HG02642 (cell line): ENCODE results near the gene RAP1GAP.
"Not testable (repeated sequence)": the region's sequence is repeated elsewhere in the genome, so short reads cannot be mapped to it uniquely, and the experiment has no call there.

ENCODE experiments used
- ATAC-seq: cut with Tn5 transposase; IDR thresholded peaks from one replicate; pipeline ENCODE4 v1.9.1; 2021; ENCODE audit warnings: mild to moderate bottlenecking; ENCODE audit not compliant: unreplicated experiment, poor library complexity

Gene RAP1GAP

DNA sequence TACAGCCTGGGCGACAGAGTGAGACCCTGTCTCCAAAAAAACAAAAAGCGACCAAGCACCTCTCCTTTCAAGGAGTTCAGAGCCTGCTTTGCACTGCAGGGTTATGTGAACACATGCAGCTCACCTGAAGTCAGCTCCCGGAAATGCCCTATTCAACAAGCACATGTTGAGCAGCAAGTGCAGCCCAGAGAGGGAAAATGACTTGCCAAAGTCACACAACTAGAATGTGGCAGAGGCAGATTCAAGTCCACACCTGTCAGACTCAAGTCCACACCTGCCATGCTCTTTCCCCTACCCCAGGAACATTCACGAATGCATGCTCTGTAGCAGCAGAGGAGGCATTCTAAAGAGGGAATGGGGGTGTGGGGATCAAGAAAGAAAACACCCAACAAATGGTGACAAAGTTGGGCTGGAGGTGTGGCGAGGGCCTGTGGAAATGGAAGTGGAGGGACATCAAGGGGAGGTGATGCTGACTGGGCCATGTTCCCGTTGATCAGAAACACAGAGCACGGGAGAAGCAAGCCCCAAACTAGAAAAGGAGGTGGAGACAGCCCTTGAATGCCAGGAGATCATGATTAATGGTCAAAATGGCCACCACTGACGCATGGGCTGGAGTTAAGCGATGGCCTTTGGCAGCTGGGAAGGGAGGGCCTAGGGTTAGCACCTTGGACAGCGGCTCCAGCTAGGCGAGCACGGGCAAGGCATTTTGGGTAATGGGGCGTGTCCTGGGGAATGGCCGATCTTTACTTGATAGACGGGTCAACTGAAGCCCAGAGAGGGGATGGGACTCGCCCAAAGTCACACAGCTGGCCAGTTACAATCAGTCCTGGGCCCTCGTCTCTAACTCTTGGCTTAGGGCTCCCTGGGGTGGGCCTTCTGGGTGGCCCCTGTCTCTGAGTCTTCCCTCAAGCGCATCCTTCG is 21.5 kb downstream of the RAP1GAP start:
- ATAC-seq = no peak

DNA sequence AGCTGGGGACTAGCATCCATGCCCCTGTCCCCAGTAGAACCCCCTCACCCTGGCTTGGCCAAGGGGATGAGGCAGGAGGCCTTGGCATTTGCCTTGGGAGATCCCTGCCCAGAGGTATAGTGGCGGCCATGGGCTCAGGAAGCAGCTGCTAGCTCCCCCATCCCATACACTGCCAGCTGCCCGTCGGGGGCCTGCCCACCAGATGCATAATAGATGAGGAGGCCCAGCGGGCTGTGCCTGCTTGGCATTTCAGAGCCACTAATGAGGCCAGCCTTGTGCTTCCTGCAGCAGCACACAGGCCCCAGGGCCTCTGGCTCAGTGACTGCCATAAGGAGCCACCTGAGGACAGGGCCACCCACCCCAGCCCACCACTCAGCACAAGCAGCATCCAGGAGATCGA is 23.6 kb downstream of the RAP1GAP start:
- ATAC-seq = no peak

GRCh38 chr1:21644906-21645305 is 24.3 kb downstream of the RAP1GAP start:
- ATAC-seq = no peak

DNA sequence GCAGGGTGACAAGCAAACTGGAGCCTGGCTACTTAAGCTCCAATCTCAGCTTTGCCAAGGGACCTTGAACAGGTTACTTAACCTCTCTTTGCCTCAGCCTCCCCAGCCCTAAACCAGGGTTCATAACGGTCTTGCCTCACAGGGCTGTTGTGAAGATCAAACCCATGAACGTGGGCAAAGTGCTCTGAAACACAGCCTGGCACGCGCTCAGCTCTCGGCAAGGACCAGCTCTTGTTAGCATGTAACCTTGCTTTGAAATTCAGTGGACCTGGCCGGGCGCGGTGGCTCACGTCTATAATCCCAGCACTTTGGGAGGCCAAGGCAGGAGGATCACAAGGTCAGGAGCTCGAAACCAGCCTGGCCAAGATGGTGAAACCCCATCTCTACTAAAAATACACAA is 24.8 kb downstream of the RAP1GAP start:
- ATAC-seq = no peak

GRCh38 chr1:21643624-21644023 is 25.5 kb downstream of the RAP1GAP start:
- no peak for ATAC-seq

DNA sequence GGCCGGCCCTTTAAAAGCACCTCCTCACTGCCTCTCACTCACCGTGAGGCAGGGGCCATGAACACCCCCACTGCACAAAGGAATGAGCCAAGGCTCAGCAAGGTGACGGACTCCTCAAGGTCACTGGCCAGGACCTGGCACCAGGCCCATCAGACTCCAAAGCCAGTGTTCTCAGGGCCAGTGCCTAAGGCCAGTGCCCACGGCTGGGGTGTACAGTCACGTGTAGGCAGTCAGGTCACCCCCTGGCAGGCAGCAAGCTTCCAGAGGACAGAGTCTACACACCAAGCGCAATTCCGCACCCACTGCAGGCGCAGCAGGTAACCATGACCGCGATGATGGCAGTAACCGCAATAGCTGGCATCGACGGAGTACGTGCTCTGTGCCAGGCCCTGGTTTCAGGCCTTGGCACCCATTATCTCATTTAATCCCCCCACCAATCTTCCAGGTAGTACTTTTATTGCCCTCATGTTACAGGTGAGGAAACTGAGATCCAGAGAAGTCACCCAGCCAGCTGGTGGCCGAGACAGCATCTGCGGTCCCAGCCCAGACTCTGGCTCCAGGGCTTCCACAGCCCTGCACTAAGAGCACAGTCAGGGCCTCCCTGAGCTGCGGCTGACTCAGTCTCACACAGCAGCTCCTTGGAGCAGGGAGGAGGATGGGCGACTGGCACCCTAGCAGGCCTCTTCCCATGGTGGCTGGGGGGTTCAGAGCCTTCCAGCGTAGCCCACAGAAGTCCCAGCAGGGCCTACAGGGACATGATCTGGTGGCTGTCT is 27.0 kb downstream of the RAP1GAP start:
- ATAC-seq = no peak

DNA sequence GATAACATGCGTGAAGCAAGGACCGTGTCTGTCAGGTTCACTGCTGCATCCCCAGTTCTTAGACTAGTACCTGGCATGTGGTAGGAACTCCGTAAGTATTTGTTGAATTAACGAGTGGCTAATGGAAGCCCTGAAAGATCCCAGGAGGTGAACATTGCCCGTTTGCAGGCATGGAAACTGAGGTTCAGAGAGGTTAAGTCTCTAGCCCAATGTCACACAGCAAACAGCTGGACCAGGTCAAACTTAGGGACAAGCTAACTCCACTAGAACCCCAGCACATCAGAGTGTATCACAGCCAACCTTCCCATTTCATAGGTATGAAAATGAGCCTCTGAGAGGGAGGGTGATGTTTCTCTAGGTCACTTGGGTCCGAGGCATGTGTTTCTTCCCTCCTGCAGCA is 27.6 kb downstream of the RAP1GAP start:
- no peak for ATAC-seq

DNA sequence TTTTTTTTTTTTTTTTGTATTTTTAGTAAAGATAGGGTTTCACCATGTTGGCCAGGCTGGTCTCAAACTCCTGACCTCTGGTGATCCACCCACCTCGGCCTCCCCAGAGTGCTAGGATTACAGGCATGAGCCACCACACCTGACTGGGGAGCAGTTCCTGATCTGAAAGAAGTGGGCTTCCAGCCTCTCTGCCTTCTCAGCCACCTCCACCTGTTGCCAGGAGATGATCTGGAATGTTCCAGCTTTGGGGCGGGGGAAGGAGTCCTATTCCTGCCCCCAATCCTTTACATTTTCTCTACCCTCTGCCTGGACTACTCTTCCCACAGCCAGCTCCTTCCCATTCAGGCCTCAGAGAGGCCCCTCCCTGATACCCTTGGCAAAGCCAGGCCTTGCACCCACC is 28.1 kb downstream of the RAP1GAP start:
- ATAC-seq = no peak

DNA sequence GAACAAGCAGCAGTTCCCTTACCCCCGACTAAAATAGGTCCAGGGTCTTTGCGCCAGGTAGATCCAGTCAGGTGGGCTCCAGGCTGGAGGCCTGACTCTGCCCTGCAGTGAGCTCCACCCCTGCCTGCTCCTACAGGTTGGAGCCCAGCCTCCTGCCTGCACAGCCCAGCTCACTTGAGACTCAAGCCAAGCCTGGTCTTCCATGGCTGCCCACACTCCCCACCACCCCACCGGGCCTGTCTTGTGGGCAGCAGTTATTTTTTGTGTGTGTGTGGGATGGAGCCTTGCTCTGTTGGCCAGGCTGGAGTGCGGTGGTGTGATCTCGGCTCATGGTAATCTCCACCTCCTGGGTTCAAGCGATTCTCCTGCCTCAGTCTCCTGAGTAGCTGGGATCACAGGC is 28.5 kb downstream of the RAP1GAP start:
- ATAC-seq = no peak

DNA sequence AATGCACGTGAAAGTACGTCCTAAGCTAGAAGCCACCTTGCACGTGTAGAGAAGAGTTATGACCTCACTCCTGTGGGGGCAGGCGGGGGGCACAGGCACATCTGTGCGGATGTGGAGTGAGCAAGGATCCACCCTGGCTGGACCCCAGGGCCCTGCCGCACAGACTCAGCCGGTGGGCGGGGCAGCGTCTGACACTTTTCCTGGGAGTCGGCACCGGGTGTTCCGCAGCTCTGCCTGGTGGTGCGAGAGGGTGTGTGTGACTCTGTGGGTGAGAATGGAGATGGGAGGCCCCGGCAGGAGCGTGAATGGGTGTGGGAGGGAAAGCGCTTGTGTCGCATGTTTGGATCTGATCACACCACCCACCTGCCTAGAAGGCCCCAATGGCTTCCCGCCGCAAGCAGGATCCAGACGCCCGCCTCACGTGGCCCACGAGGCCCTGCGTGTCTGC is 29.5 kb downstream of the RAP1GAP start:
- no peak for ATAC-seq

DNA sequence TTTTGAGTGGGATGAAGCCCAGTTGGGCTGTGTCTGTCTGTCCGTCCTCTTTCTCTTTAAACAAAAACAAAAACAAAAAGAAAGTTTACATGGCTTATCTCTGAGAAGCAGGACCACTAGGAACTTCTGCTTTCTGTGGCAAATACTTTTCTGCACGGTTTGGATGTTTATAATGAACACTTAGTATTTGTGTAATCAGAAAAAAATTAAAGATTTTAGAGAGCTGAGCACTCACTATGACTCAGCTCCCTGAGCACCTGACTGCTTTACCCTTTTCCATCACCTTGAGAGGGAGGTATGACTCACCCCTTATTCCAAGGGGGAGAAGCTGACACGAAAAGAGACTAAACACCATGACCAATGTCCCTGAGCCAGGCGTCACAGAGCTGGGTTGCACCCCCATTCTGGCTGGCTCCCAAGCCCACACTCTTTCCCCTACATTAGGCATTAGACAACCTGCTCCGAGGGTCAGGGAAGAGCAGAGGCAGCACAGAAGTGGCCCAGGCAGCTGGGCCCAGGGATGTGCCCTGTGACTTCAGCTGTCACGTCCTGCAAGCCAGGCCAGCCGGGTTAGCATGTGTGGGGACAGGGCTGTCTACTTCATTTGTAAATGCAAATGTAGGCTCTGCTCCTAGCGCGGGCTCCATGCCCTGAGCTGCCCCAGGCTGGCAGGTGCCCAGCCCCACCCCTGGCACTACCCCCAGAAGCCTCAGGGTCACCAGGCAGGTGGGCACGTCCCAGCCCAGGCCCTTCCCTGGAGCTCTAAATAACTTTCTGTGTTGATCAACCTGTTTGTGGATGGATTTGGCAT is 30.4 kb downstream of the RAP1GAP start:
- no peak for ATAC-seq

DNA sequence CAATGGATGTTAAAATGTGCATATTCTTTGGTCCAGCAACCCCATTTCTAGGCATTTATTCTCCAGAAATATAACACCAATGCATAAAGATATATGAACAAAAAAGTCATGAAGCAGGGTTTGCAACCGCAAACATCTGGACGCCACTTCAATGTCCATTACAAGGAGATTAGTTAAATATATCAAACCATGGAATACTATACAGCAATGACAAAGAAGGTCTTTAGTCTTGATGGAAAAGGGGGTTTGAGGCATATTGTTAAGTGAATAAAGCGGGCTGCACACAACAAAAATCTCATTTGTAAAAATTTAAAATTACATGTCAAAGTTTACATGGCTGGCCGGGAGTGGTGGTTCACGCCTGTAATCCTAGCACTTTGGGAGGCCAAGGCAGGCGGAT is 31.6 kb downstream of the RAP1GAP start:
- ATAC-seq = no peak

GRCh38 chr1:21636029-21636428 is 33.1 kb downstream of the RAP1GAP start:
- no peak for ATAC-seq

GRCh38 chr1:21634806-21635535 is 34.2 kb downstream of the RAP1GAP start:
- no peak for ATAC-seq

DNA sequence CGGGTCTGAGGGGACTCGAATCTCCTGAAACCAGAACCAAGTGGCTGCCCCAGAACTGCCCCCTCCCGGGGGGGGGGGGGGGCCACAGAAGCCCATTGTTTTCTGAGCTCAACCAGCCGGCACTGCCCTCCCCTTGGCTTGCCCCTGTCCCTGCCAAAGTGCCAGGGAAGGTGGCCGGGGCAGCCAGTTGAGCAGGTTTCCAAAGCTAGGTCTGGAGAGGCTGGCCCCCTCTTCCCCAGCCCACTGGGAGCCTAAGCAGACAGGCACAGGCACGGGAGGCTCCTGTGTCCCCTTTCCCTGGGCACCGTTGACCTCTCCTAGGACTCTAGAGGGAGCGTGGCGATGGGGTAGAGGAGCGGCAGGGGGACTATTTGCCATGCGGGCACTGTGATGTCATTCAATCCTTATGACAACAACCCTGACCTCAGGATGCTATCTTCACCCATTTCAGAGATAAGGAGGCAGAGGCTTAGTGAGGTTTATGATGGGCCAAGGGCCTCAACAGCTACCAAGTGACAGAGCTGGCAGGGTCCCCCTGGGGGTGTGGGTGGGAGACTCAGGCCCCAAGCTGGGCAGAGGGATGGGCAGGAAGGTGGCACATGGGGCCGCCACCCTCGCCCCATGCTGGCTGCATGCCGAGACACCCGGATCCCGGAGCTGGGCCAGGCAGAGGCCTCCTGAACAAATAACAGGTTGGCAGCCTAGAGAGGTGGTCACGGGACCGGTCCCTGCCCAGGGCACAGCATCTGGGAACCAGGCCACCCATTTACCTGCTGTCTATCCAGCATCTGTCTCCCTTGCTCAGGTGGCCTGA is 35.0 kb downstream of the RAP1GAP start:
- no peak for ATAC-seq

GRCh38 chr1:21633141-21633755 is 35.9 kb downstream of the RAP1GAP start:
- ATAC-seq = no peak

- no peak for ATAC-seq
Observed at GRCh38 chr1:21631944-21632887, 36.9 kb downstream of the RAP1GAP start.

DNA sequence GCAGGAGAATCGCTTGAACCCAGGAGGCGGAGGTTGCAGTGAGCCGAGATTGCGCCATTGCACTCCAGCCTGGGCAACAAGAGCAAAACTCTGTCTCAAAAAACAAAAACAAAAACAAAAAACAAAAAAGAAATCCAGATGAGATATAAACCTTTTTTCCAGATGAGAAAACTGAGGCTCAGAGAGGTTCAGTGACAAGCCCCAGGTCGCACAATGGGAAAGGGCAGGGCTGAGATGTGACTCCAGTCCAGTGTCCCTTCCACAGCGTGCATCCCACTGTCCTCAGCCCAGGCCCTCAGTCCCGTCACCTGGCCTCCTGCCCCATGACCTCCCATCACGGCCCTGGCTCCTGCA is 37.6 kb downstream of the RAP1GAP start:
- ATAC-seq = not testable (repeated sequence)
